Body of pancreas (tissue), 4 donors: ENCODE data around the gene MKI67.

Experiments
- CTCF ChIP-seq, 7 experiments: fragments of 450-650 bp in 4 of 7; fragments of 200-600 bp in 3 of 7; sonication (generic) in 3 of 7; IDR thresholded peaks; one replicate each; pipeline ENCODE4 v1.5.1; 2016 to 2019; ENCODE audit warnings: antibody characterized with exemption in 7 of 7
- POLR2A ChIP-seq, 3 donors: fragments of 450-650 bp; IDR thresholded peaks; one replicate each; pipeline ENCODE4 v1.6.1; 2016; ENCODE audit warnings: antibody characterized with exemption in 3 of 3, mild to moderate bottlenecking in 2 of 3

DNA sequence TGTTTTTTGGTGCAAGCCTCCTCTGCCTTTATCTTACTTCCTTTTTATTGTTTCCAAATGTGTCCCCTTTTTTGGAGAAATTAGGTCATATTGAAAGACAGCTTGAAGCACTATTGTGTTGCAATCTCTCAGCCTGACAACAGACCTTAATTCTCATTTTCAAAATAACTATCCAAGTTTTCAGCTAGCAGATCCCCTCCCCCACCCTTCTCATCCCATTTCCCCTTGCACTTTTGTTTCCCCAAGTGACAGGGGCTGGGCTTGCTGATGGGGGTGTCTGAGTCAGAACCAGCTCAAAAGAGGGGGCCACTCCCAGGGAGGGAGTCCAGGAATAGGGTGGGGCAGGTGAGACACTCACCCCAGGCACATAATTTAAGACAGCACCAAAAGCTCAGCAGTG, 75.3 kb downstream of the MKI67 start:
- TF ChIP-seq CTCF (IDR thresholded peaks at IDR 0.05) (no peak), POLR2A (IDR thresholded peaks at IDR 0.05) (no peak)
